IMR-90 (cell line): ENCODE data around the gene OPHN1. TPM values are rescaled to one million over a fixed set of nuclear protein-coding genes. Genes with fewer than 3 reads are reported as not detected.

Source experiments
- ATAC-seq: fragments of 200-7000 bp; cut with Tn5 transposase; 2 replicates; pipeline ENCODE4 v1.9.1; 2020; ENCODE audit warnings: low read depth, mild to moderate bottlenecking, moderate library complexity
- BruUV-seq: library from RNA; stranded (reverse); fragments of 400-500 nt; replicated peaks from 2 replicates; lab custom pipeline; 2021; lab: Mats Ljungman, UMichigan
- CTCF ChIA-PET: fragments of 300-600 bp; formaldehyde crosslinking; extraction: SDS; loops from one replicate; lab custom pipeline; 2021; ENCODE audit warnings: antibody characterized with exemption; lab: Yijun Ruan, JAX
- POLR2A ChIA-PET: fragments of 300-600 bp; sonication (Branson Sonifier 250); formaldehyde crosslinking; loops from one replicate; lab custom pipeline; 2022; ENCODE audit warnings: antibody characterized with exemption; ENCODE audit not compliant: unreplicated experiment; lab: Charles Lee
- DNase-seq: peaks from one replicate; pipeline ENCODE4 v3.0.0; 2013
- H2AFZ ChIP-seq: replicated peaks from 2 replicates; pipeline ENCODE3; 2013; ENCODE audit warnings: low read length, mild to moderate bottlenecking; ENCODE audit not compliant: poor library complexity
- H2AK5ac ChIP-seq: 2 replicates; pipeline ENCODE4 v1.6.1; 2013; ENCODE audit warnings: low read depth, low read length, inconsistent platforms
- H2AK9ac ChIP-seq: replicated peaks from 2 replicates; pipeline ENCODE3; 2013; ENCODE audit warnings: mild to moderate bottlenecking, low read depth, low read length, moderate library complexity; ENCODE audit not compliant: poor library complexity
- H2BK120ac ChIP-seq: 2 replicates; pipeline ENCODE4 v1.6.1; 2013; ENCODE audit warnings: low read depth, low read length, inconsistent platforms
- H2BK15ac ChIP-seq: 3 replicates; pipeline ENCODE4 v1.6.1; 2013; ENCODE audit warnings: low read depth, low read length, inconsistent platforms
- H2BK20ac ChIP-seq: 2 replicates; pipeline ENCODE4 v1.6.1; 2013; ENCODE audit warnings: low read depth, mild to moderate bottlenecking, inconsistent platforms, low read length, moderate library complexity
- H2BK5ac ChIP-seq: 2 replicates; pipeline ENCODE4 v1.6.1; 2013; ENCODE audit warnings: mild to moderate bottlenecking, low read depth, low read length, inconsistent platforms; ENCODE audit not compliant: poor library complexity, severe bottlenecking
- H3K14ac ChIP-seq: replicated peaks from 2 replicates; pipeline ENCODE4 v1.6.1; 2013; ENCODE audit warnings: low read depth, low read length, inconsistent platforms
- H3K18ac ChIP-seq: 2 replicates; pipeline ENCODE4 v1.6.1; 2013; ENCODE audit warnings: low read depth, low read length, control low read depth
- H3K23ac ChIP-seq: 2 replicates; pipeline ENCODE4 v1.6.1; 2013; ENCODE audit warnings: low read depth, low read length, inconsistent platforms
- H3K27ac ChIP-seq: 2 replicates; pipeline ENCODE4 v1.5.1; 2013; ENCODE audit warnings: mild to moderate bottlenecking, control low read depth, low read length; ENCODE audit not compliant: insufficient read depth
- H3K27me3 ChIP-seq: 2 replicates; pipeline ENCODE4 v1.6.1; 2013; ENCODE audit warnings: low read length; ENCODE audit not compliant: control insufficient read depth, insufficient read depth
- H3K36me3 ChIP-seq: 2 replicates; pipeline ENCODE4 v1.6.1; 2013; ENCODE audit warnings: low read length, mixed read lengths; ENCODE audit not compliant: control insufficient read depth, insufficient read depth
- H3K4ac ChIP-seq: 2 replicates; pipeline ENCODE4 v1.6.1; 2013; ENCODE audit warnings: low read depth, low read length, inconsistent platforms
- H3K4me1 ChIP-seq: 2 replicates; pipeline ENCODE4 v1.6.1; 2013; ENCODE audit warnings: low read length, mixed read lengths; ENCODE audit not compliant: control insufficient read depth, insufficient read depth
- H3K4me2 ChIP-seq: 2 replicates; pipeline ENCODE4 v1.6.1; 2013; ENCODE audit warnings: low read depth, mild to moderate bottlenecking, control low read depth, low read length, moderate library complexity
- H3K4me3 ChIP-seq: 2 replicates; pipeline ENCODE4 v1.5.1; 2013; ENCODE audit warnings: low read depth, mild to moderate bottlenecking, control low read depth, low read length, moderate library complexity; ENCODE audit not compliant: insufficient read depth
- H3K56ac ChIP-seq: 2 replicates; pipeline ENCODE4 v1.6.1; 2013; ENCODE audit warnings: low read length, inconsistent platforms; ENCODE audit not compliant: insufficient read depth; ENCODE audit errors: extremely low read depth
- H3K79me1 ChIP-seq, 2 experiments: 2 replicates each; pipeline ENCODE4 v1.6.1; 2013; ENCODE audit warnings: low read length in 2 of 2, inconsistent platforms in 1 of 2, low read depth in 1 of 2
- H3K9ac ChIP-seq: 2 replicates; pipeline ENCODE4 v1.6.1; 2013; ENCODE audit warnings: low read depth, low read length, control low read depth
- H3K9me1 ChIP-seq: 2 replicates; pipeline ENCODE4 v1.6.1; 2013; ENCODE audit warnings: low read length, inconsistent platforms; ENCODE audit not compliant: insufficient read depth
- H3K9me3 ChIP-seq: 2 replicates; pipeline ENCODE4 v1.6.1; 2013; ENCODE audit warnings: low read length; ENCODE audit not compliant: control insufficient read depth, insufficient read depth
- H4K20me1 ChIP-seq: 2 replicates; pipeline ENCODE4 v1.6.1; 2013; ENCODE audit warnings: low read length, inconsistent platforms; ENCODE audit not compliant: insufficient read depth
- H4K5ac ChIP-seq: 2 replicates; pipeline ENCODE4 v1.6.1; 2013; ENCODE audit warnings: mild to moderate bottlenecking, low read depth, low read length, control low read depth
- H4K8ac ChIP-seq, 2 experiments: 2 replicates each; pipeline ENCODE4 v1.6.1; 2013; ENCODE audit warnings: low read depth in 2 of 2, low read length in 2 of 2, control low read depth in 1 of 2, inconsistent platforms in 1 of 2
- H4K91ac ChIP-seq: 2 replicates; pipeline ENCODE4 v1.6.1; 2013; ENCODE audit warnings: low read depth, low read length, inconsistent platforms; ENCODE audit not compliant: insufficient read depth
- BHLHE40 ChIP-seq: fragments of 150-350 bp; IDR thresholded peaks from 2 replicates; pipeline ENCODE4 v1.6.1; 2016; ENCODE audit warnings: mild to moderate bottlenecking, low read depth, low read length
- CEBPB ChIP-seq: IDR thresholded peaks from 2 replicates; pipeline ENCODE4 v1.6.1; 2012; ENCODE audit warnings: low read depth, low read length, improper control_type of control experiment
- FOS ChIP-seq: fragments of 150-350 bp; IDR thresholded peaks from 2 replicates; pipeline ENCODE4 v1.6.1; 2016; ENCODE audit warnings: low read depth, low read length
- MAFK ChIP-seq: IDR thresholded peaks from 2 replicates; pipeline ENCODE4 v1.6.1; 2012; ENCODE audit warnings: low read depth, low read length, improper control_type of control experiment
- MAZ ChIP-seq: IDR thresholded peaks from 2 replicates; pipeline ENCODE4 v1.6.1; 2012; ENCODE audit warnings: low read depth, mild to moderate bottlenecking, low read length, improper control_type of control experiment, moderate library complexity, borderline replicate concordance
- MXI1 ChIP-seq: IDR thresholded peaks from 2 replicates; pipeline ENCODE4 v1.6.1; 2012; ENCODE audit warnings: low read depth, mild to moderate bottlenecking, low read length, moderate library complexity, borderline replicate concordance
- NFE2L2 ChIP-seq: fragments of 150-350 bp; IDR thresholded peaks from 2 replicates; pipeline ENCODE4 v1.6.1; 2016; ENCODE audit warnings: low read depth, mild to moderate bottlenecking, low read length
- POLR2A ChIP-seq: IDR thresholded peaks from 2 replicates; pipeline ENCODE4 v1.6.1; 2012; ENCODE audit warnings: mild to moderate bottlenecking, low read depth, low read length
- RAD21 ChIP-seq: IDR thresholded peaks from 2 replicates; pipeline ENCODE4 v1.6.1; 2012; ENCODE audit warnings: low read length, improper control_type of control experiment
- RCOR1 ChIP-seq: IDR thresholded peaks from 2 replicates; pipeline ENCODE4 v1.6.1; 2012; ENCODE audit warnings: mild to moderate bottlenecking, low read length, improper control_type of control experiment; ENCODE audit not compliant: insufficient replicate concordance
- RFX5 ChIP-seq: IDR thresholded peaks from 2 replicates; pipeline ENCODE4 v1.8.0; 2012; ENCODE audit warnings: low read depth, mild to moderate bottlenecking, low read length, moderate library complexity
- SMC3 ChIP-seq: fragments of 150-350 bp; IDR thresholded peaks from 2 replicates; pipeline ENCODE4 v1.6.1; 2016; ENCODE audit warnings: low read depth, mild to moderate bottlenecking, antibody characterized with exemption, low read length, moderate library complexity
- WGBS, 2 experiments: methylation state at CpG; one replicate each; pipeline versions ENCODE4 v1.1.5 to v1.1.7; 2013; ENCODE audit warnings: missing lambda C conversion rate in 2 of 2; ENCODE audit not compliant: insufficient read length in 1 of 2; ENCODE audit errors: extremely low coverage in 2 of 2; 5-methylcytosine and 5-hydroxymethylcytosine counted together
- dilution Hi-C: fragments of 300-500 bp; cut with HindIII; formaldehyde crosslinking; loops from one replicate; pipeline ENCODE4 v1.14.3; 2018; ENCODE audit warnings: low sequenced_read_pairs; ENCODE audit not compliant: unreplicated experiment
- in situ Hi-C: fragments of 300-500 bp; cut with MboI; formaldehyde crosslinking; loops from 3 replicates; pipeline ENCODE4 v1.14.3; 2019; ENCODE audit warnings: low sequenced_read_pairs, inconsistent platforms, mixed read lengths
- intact Hi-C: fragments of 100-400 bp; cut with micrococcal nuclease; formaldehyde crosslinking; loops from 2 replicates; pipeline ENCODE4 v1.10.0; 2022
- polyA plus RNA-seq, 3 experiments: library from polyadenylated mRNA; depleted of rRNA; stranded (reverse); fragments of >200 nt; gene quantifications; 2 replicates each; pipeline ENCODE4 v1.2.3, GENCODE V29; 2012; ENCODE audit warnings: low replicate concordance in 1 of 3
- total RNA-seq: library from RNA; depleted of rRNA; stranded (reverse); fragments of >200 nt; gene quantifications from 2 replicates; pipeline ENCODE4 v1.2.3, GENCODE V29; 2012
- TF ChIP-seq, protein P1 (sequence below): fragments of 150-350 bp; IDR thresholded peaks from 2 replicates; pipeline ENCODE4 v1.6.1; 2016; ENCODE audit warnings: low read depth, mild to moderate bottlenecking, low read length, moderate library complexity, borderline replicate concordance
- TF ChIP-seq, protein P2 (sequence below): fragments of 150-350 bp; IDR thresholded peaks from 2 replicates; pipeline ENCODE4 v1.6.1; 2017; ENCODE audit warnings: mild to moderate bottlenecking, antibody characterized with exemption, low read length, low read depth
- TF ChIP-seq, protein P3 (sequence below): conservative IDR thresholded peaks from 2 replicates; pipeline ENCODE4 v1.5.1; 2012; ENCODE audit warnings: mild to moderate bottlenecking, low read depth, low read length, improper control_type of control experiment

Gene OPHN1
- total and polyA plus RNA-seq, 2 of the 4 experiments (the other 2 are of a cell fraction): 4.0 to 13.1 TPM

DNA sequence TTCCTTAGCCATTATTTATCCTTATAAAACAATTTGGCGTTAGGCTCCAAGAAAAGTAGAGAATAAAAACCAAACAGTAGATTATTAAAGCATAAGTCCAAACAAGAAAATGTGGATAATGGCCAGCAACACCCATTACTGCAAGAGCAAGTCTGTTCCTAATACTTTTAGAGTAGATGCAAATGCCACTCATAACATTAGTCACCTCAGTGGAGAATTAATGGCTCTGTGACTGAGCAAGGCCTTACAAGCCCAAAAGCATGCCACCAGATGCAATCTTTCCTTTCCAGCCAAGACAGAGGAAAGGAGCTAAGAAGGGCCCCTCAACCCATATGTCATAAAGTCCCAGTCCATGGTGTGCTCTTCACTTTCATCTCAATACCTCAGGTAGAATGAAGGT, 373.8 kb downstream of the OPHN1 start:
- Histone ChIP-seq H3K36me3 (peaks cover 3% of the 10 kb centered on the region; the same call in 1 of the 2 replicates), H2BK120ac (no peak overlapping the region), H2BK15ac (no peak overlapping the region), H3K14ac (no peak overlapping the region), H3K27me3 (no peaks in the 10 kb centered on the region; the same call in 1 of the 2 replicates), H3K9me1 (no peaks in the 10 kb centered on the region), H4K91ac (no peak overlapping the region), H4K8ac (no peak overlapping the region), H3K23ac (no peak overlapping the region), H2AK5ac (no peak overlapping the region), H3K9me3 (no peaks in the 10 kb centered on the region), H3K4me1 (peaks cover 6% of the 10 kb centered on the region), H3K79me1 (no peaks in the 10 kb centered on the region), H3K9ac (no peak overlapping the region), H2AFZ (no peak overlapping the region), H4K20me1 (no peaks in the 10 kb centered on the region), H3K56ac (no peak overlapping the region), H4K5ac (no peak overlapping the region), H2BK20ac (no peak overlapping the region), H3K4me2 (no peak overlapping the region), H2AK9ac (no peak overlapping the region), H3K4ac (no peak overlapping the region), H3K18ac (no peak overlapping the region), H2BK5ac (no peak overlapping the region), H3K27ac (no peak overlapping the region), H3K4me3 (no peak overlapping the region)
- DNase-seq: no peak
- WGBS, 2 experiments: no CpG with 5 or more reads among the region's 1 CpG
- no peak for ATAC-seq
- dilution Hi-C loops (no loop called here), in situ Hi-C loops (no loop called here), intact Hi-C loops (no loop called here)
- POLR2A ChIA-PET: no interaction called here
- no TSS peak for BruUV-seq
- TF ChIP-seq, protein P1, sequence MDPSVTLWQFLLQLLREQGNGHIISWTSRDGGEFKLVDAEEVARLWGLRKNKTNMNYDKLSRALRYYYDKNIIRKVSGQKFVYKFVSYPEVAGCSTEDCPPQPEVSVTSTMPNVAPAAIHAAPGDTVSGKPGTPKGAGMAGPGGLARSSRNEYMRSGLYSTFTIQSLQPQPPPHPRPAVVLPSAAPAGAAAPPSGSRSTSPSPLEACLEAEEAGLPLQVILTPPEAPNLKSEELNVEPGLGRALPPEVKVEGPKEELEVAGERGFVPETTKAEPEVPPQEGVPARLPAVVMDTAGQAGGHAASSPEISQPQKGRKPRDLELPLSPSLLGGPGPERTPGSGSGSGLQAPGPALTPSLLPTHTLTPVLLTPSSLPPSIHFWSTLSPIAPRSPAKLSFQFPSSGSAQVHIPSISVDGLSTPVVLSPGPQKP: no peak
- TF ChIP-seq CEBPB (no peak), SMC3 (no peak), RCOR1 (no peak), NFE2L2 (no peak), MXI1 (no peak), MAFK (no peak), POLR2A (no peak), BHLHE40 (no peak), MAZ (no peak), RFX5 (no peak), RAD21 (no peak), FOS (no peak)
- TF ChIP-seq, protein P2, sequence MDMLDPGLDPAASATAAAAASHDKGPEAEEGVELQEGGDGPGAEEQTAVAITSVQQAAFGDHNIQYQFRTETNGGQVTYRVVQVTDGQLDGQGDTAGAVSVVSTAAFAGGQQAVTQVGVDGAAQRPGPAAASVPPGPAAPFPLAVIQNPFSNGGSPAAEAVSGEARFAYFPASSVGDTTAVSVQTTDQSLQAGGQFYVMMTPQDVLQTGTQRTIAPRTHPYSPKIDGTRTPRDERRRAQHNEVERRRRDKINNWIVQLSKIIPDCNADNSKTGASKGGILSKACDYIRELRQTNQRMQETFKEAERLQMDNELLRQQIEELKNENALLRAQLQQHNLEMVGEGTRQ: no peak
- TF ChIP-seq, protein P3, sequence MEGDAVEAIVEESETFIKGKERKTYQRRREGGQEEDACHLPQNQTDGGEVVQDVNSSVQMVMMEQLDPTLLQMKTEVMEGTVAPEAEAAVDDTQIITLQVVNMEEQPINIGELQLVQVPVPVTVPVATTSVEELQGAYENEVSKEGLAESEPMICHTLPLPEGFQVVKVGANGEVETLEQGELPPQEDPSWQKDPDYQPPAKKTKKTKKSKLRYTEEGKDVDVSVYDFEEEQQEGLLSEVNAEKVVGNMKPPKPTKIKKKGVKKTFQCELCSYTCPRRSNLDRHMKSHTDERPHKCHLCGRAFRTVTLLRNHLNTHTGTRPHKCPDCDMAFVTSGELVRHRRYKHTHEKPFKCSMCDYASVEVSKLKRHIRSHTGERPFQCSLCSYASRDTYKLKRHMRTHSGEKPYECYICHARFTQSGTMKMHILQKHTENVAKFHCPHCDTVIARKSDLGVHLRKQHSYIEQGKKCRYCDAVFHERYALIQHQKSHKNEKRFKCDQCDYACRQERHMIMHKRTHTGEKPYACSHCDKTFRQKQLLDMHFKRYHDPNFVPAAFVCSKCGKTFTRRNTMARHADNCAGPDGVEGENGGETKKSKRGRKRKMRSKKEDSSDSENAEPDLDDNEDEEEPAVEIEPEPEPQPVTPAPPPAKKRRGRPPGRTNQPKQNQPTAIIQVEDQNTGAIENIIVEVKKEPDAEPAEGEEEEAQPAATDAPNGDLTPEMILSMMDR: no peak
- CTCF ChIA-PET: no interaction called here
